HG03135 (cell line): ENCODE results near the gene DGCR8.

Source experiments
- ATAC-seq: cut with Tn5 transposase; IDR thresholded peaks from one replicate; pipeline ENCODE4 v1.9.1; 2021; ENCODE audit warnings: mild to moderate bottlenecking, moderate library complexity; ENCODE audit not compliant: unreplicated experiment

Gene DGCR8

GRCh38 chr22:20121856-20122415, 41.9 kb downstream of the DGCR8 start:
- no peak for ATAC-seq

GRCh38 chr22:20123366-20124082, 43.5 kb downstream of the DGCR8 start:
- ATAC-seq, result no peak

- no peak for ATAC-seq
Measured at GRCh38 chr22:20124083-20124787, 44.2 kb downstream of the DGCR8 start.

- ATAC-seq, result no peak
Measured at GRCh38 chr22:20125201-20126174, 45.4 kb downstream of the DGCR8 start.

GRCh38 chr22:20126284-20127029, 46.4 kb downstream of the DGCR8 start:
- no peak for ATAC-seq

- no peak for ATAC-seq
Measured at GRCh38 chr22:20127318-20127868, 47.4 kb downstream of the DGCR8 start.

GRCh38 chr22:20127869-20128618, 48.0 kb downstream of the DGCR8 start:
- no peak for ATAC-seq

GRCh38 chr22:20128619-20128901, 48.5 kb downstream of the DGCR8 start:
- no peak for ATAC-seq

GRCh38 chr22:20128902-20129746, 49.1 kb downstream of the DGCR8 start:
- ATAC-seq, result no peak

GRCh38 chr22:20129747-20130014, 49.6 kb downstream of the DGCR8 start:
- no peak for ATAC-seq

- no peak for ATAC-seq
Measured at GRCh38 chr22:20130319-20130718, 50.3 kb downstream of the DGCR8 start.

GRCh38 chr22:20130731-20131596, 50.9 kb downstream of the DGCR8 start:
- ATAC-seq, result peak; percentile 49

GRCh38 chr22:20131597-20131858, 51.5 kb downstream of the DGCR8 start, which contains the start of gene ZDHHC8:
Gene ZDHHC8, plus strand, starts transcription at chr22:20131804. Its CDS starts 144 bp downstream, at chr22:20131948.
- peak; percentile 39 for ATAC-seq

- ATAC-seq, result no peak
Measured at GRCh38 chr22:20131859-20132685, 52.0 kb downstream of the DGCR8 start.

GRCh38 chr22:20132686-20133246, 52.7 kb downstream of the DGCR8 start:
- ATAC-seq, result no peak

- ATAC-seq, result no peak
Measured at GRCh38 chr22:20133930-20134549, 54.0 kb downstream of the DGCR8 start.
